ENCODE results near the gene PALLD. TPM values are rescaled to one million over a fixed set of nuclear protein-coding genes. Genes with fewer than 3 reads are reported as not detected.

Gene PALLD
- total RNA-seq, 2 experiments from 2014 or later: 0.49 to 0.78 TPM

- Histone ChIP-seq H3K27me3 (ENCODE audit: control insufficient read depth in 1 of 2, insufficient read depth in 2 of 2, low read length in 2 of 2) (no peaks in the 10 kb centered on the region), H3K4me3 (ENCODE audit: low read length) (no peak overlapping the region), H3K36me3 (ENCODE audit: insufficient read depth, low read length) (no peaks in the 10 kb centered on the region), H3K4me1 (ENCODE audit: insufficient read depth, low read length) (no peaks in the 10 kb centered on the region), H3K27ac (ENCODE audit: low read depth in 1 of 2, low read length in 2 of 2) (no peak overlapping the region), H3K9me3 (ENCODE audit: control insufficient read depth in 1 of 2, insufficient read depth in 1 of 2, low read length in 2 of 2) (no peaks in the 10 kb centered on the region)
- intact Hi-C loops (cut with DNase I, micrococcal nuclease): no loop called here
- ChIA-PET CTCF (no interaction called here), POLR2A (no interaction called here)
- Mint-ChIP-seq H3K9me3 (no peaks in the 10 kb centered on the region), H3K27me3 (peaks cover 10% of the 10 kb centered on the region), H3K36me3 (ENCODE audit: low read depth) (no peaks in the 10 kb centered on the region), H3K4me3 (no peak overlapping the region), H3K27ac (no peak overlapping the region), H3K4me1 (ENCODE audit: low read depth) (no peaks in the 10 kb centered on the region)
- no peak for DNase-seq
- no peak for TF ChIP-seq CTCF (IDR thresholded peaks at IDR 0.05)
- ATAC-seq (ENCODE audit: poor library complexity): no peak
Measured at GRCh38 chr4:168610911-168611530, 114.2 kb downstream of the PALLD start.

- POLR2A ChIA-PET: no interaction called here
- H3K27ac ChIP-seq (ENCODE audit: low read depth in 1 of 2, low read length in 2 of 2): no peak overlapping the region
- DNase-seq: no peak
- Mint-ChIP-seq H3K9me3 (no peaks in the 10 kb centered on the region), H3K4me1 (ENCODE audit: low read depth) (no peaks in the 10 kb centered on the region), H3K36me3 (ENCODE audit: low read depth) (no peaks in the 10 kb centered on the region), H3K27me3 (peaks cover 10% of the 10 kb centered on the region), H3K4me3 (no peak overlapping the region), H3K27ac (no peak overlapping the region)
- no peaks in the 10 kb centered on the region for H3K4me1 ChIP-seq (ENCODE audit: insufficient read depth, low read length)
- intact Hi-C loops (cut with DNase I, micrococcal nuclease): no loop called here
- no peak for TF ChIP-seq CTCF (IDR thresholded peaks at IDR 0.05)
- no peaks in the 10 kb centered on the region for H3K36me3 ChIP-seq (ENCODE audit: insufficient read depth, low read length)
- CTCF ChIA-PET: no interaction called here
- H3K9me3 ChIP-seq (ENCODE audit: control insufficient read depth in 1 of 2, insufficient read depth in 1 of 2, low read length in 2 of 2): no peaks in the 10 kb centered on the region
- H3K4me3 ChIP-seq (ENCODE audit: low read length): no peak overlapping the region
- no peaks in the 10 kb centered on the region for H3K27me3 ChIP-seq (ENCODE audit: control insufficient read depth in 1 of 2, insufficient read depth in 2 of 2, low read length in 2 of 2)
- ATAC-seq (ENCODE audit: poor library complexity): no peak
Measured at GRCh38 chr4:168612450-168613135, 115.7 kb downstream of the PALLD start.

GRCh38 chr4:168613869-168614268 is 117.0 kb downstream of the PALLD start:
- H3K27ac ChIP-seq (ENCODE audit: low read depth in 1 of 2, low read length in 2 of 2): no peak overlapping the region
- H3K27me3 ChIP-seq (ENCODE audit: control insufficient read depth in 1 of 2, insufficient read depth in 2 of 2, low read length in 2 of 2): no peaks in the 10 kb centered on the region
- ChIA-PET CTCF (no interaction called here), POLR2A (no interaction called here)
- TF ChIP-seq CTCF (IDR thresholded peaks at IDR 0.05): no peak
- Mint-ChIP-seq H3K9me3 (no peaks in the 10 kb centered on the region), H3K4me1 (ENCODE audit: low read depth) (no peaks in the 10 kb centered on the region), H3K4me3 (no peak overlapping the region), H3K27me3 (peaks cover 10% of the 10 kb centered on the region), H3K27ac (no peak overlapping the region), H3K36me3 (ENCODE audit: low read depth) (no peaks in the 10 kb centered on the region)
- no peaks in the 10 kb centered on the region for H3K4me1 ChIP-seq (ENCODE audit: insufficient read depth, low read length)
- no peaks in the 10 kb centered on the region for H3K36me3 ChIP-seq (ENCODE audit: insufficient read depth, low read length)
- no peak overlapping the region for H3K4me3 ChIP-seq (ENCODE audit: low read length)
- DNase-seq (no peak), ATAC-seq (ENCODE audit: poor library complexity) (no peak)
- no peaks in the 10 kb centered on the region for H3K9me3 ChIP-seq (ENCODE audit: control insufficient read depth in 1 of 2, insufficient read depth in 1 of 2, low read length in 2 of 2)
- intact Hi-C loops (cut with DNase I, micrococcal nuclease): no loop called here
